CMK (cell line): ENCODE measurements around the gene RANBP17.
"Not testable (repeated sequence)": the region's sequence is repeated elsewhere in the genome, so short reads cannot be mapped to it uniquely, and the experiment has no call there.

ENCODE experiments used
- DNase-seq: peaks from one replicate; pipeline ENCODE4 v3.0.0-alpha.2; 2010; ENCODE audit warnings: low read depth

RANBP17 gene

GRCh38 chr5:171249460-171249859 lies 387.6 kb downstream of the RANBP17 start:
- no peak for DNase-seq

GRCh38 chr5:171250738-171251137 lies 388.9 kb downstream of the RANBP17 start:
- DNase-seq = no peak

DNA sequence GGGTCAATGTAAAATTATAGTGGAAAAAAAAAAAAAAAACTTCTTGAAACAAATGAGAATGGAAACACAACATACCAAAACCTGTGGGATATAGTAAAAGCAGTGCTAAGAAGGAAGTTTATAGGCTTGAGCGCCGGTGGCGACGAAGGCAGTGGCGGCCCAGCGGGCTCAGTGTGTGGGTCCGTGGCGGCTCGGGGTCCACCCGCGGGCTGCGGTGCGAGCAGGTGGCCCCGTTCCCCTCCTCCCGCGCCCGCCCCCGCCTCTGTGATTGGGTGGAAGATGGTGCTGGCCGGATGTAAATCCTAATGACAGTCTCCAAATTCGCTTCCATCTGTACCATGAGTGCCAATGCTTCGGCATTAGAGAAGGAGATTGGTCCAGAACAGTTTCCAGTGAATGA lies 389.7 kb downstream of the RANBP17 start:
- no peak for DNase-seq

DNA sequence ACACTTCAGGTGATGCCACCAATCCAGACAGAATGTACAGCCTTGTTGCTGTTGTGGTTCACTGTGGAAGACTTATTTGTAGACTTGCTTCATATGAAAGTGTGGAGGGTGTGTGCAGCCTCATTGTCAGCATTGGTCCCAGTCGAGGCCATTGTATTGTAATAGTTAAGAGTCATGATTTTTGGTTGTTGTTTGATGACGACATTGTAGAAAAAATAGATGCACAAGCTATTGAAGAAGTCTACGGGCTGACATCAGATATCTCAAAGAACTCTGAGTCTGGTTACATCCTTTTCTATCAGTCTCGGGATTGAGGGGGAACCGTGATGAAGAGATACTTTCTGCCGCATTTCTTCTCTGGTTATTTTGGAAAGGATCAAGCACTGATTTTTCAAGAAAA lies 390.9 kb downstream of the RANBP17 start:
- DNase-seq = no peak

DNA sequence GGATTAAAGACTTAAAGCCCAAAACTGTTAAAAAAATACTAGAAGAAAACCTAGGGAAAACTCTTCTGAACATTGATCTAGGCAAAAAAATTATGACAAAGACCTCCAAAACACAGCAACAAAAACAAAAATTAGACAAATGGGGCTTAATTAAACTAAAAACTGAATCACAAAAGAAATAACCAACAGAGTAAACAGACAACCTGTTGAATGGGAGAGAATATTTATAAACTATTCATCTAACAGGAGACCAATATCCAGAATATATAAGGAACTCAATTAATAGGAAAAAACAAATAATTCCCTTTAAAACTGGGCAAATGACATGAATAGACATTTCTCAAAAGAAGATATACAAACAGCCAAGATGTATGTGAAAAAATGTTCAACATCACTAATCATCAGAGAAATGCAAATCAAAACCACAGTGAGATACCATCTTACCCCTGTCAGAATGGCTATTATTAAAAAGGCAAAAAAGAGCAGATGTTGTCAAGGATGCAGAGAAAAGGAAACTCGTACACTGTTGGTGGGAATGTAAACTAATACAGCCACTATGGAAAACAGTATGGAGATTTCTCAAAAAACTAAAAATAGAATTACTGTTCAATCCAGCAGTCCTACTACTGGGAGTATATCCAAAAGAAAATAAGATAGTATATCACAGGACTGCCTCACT lies 397.1 kb downstream of the RANBP17 start:
- DNase-seq = no peak

DNA sequence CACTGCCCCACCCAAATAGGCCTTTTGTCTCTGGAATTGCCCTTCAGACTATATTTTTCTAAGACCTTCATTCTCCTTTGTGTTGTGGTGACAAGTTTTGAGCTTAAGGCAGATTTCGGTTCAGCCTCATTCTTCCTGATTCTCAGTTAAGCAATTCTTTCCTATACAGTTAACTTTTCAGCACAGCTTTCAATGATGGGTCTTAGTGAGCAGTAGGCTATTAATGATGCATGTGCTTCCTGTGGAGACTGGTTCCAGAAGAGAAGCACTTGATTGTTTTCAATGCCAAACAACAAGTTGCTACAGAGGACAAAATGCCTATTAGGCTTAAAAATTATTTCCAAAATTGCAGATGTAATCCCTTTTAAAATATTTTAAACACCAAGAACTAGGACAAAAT lies 399.5 kb downstream of the RANBP17 start:
- DNase-seq = no peak

DNA sequence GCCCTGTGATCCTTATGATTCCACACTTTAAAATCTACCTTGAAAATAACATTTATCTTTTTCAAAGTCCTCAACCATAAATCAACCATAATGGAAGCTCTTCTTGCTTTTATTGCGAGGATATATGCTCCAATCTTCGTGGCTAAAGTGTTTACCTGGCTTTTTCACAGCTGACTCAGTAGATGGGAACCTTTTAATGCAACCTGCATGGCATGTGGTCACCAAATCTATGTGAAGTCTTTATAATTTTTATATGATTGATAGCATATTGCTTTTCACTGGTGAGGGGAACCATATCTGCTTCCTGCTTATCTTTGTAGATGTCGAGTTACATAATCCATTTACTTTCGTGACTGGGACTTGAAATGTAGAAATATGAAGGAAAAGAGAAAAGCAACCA lies 400.1 kb downstream of the RANBP17 start:
- DNase-seq = no peak

- no peak for DNase-seq
Measured at GRCh38 chr5:171263181-171263580, 401.4 kb downstream of the RANBP17 start.

DNA sequence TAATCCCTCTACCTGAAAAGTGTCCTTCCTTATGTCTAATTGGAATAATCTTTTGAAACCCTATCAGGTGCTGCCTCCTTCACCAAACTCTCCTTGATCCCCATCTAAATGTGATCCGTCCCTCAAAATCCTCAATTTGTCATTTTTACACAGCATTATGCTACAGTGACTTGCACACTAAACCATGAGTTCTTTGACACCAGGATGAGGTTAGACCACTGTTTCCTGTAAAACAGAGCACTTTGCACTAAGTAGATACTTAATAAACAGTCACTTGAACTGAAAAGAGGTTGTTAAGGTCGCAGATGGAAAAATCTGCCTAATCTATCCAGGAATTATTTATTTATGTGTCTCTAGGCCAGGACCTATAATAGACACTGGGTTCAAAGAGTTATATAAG lies 403.0 kb downstream of the RANBP17 start:
- DNase-seq = no peak

- DNase-seq = no peak
Measured at GRCh38 chr5:171268700-171269620, 407.1 kb downstream of the RANBP17 start.

GRCh38 chr5:171269717-171270116 lies 407.9 kb downstream of the RANBP17 start:
- no peak for DNase-seq

DNA sequence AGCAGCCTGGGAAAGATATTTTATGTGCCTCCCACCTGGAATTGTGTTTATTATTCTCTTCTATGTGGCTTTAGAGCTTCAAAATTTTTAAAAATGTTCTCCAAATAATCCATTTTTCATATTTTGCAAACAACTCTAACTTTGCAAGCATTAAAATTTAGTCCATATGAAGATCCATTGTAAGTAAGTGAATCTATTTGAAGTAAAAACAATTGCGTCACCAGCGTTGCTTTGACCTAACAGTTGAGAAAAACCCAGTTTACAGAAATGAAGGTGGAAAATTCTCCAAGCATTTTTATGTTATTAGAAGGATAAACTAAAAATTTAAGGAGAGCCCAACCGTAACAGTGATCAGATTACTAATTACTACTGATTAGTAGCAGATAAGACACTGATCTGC lies 408.3 kb downstream of the RANBP17 start:
- DNase-seq = no peak

- no peak for DNase-seq
Measured at GRCh38 chr5:171271798-171272197, 410.0 kb downstream of the RANBP17 start.

DNA sequence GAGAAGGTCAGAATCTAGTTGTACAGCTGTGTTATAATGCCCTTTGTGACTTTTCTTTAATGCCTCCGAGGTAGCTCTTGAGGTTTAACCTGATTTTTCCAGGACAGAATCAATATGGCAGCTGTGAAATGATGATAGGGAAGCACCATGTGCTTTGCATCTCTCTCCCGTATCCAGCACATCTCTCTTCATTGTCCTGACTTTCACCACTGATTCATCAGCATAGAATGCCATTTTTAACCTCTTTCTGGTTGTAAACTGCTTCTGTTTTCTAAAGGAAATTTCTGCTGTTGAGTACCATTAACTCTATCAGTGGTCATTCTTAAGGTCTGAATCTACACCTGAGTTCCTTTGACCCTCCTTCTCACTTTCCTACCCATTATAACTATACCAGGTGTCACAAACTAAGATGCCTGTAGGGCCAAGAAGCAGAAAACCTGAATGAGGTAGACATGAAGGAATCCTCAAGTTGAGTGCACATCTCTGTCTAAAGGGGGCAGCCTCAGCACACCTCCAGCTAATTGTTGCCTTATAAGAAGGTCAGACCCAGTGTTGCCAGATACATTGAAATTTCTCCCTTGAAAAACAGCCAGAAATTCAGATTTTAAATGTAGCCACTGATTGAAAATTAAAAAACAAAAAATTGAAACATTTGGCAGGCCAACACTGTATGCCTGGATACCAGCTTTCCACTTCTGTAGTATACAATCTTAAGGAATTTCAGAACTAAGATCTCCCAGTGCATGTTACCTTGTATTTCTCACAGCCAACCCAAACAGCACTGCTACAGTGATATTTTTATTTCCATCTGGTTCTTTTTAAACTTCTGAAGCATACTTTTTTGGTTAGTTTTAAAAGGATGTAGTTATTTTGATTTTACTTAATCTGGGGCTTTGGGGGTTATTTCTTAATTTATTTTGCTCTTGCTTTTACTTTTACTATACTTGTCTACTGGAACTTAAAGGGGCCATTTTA lies 411.5 kb downstream of the RANBP17 start:
- no peak for DNase-seq

DNA sequence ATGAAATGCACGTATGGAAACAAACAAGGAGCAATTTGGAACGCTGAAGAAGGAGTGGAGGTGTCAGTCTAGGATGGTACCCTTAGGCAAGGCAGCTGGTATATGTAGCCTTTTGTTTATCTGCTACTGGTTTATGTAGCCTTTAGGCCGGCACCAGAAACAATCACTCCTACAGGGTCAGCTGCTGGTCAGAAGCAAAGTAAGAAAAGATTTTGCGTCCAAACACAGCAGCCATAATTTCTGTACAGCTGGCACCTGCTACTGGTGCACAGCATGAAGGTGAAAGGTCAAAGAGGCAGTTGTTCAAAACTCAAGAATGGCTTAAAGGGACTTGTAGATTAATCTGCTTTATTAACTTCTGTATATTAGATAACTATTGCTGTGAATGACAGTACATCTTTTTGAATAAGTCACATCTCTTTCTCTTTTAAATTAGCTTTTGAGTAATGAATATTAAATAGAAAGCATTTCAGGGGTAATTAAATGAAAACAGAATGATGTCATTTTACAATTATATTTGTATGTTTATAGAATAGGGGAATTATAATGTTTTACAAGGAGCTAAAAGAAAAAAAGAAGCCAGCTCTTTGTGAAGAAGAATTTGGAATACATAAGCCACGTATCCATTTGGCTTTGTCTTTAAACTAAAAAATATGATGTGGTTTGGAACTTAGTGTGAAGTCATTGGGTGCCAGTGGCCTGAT lies 414.2 kb downstream of the RANBP17 start:
- DNase-seq = no peak

- no peak for DNase-seq
Measured at GRCh38 chr5:171283753-171284152, 421.9 kb downstream of the RANBP17 start.

- no peak for DNase-seq
Measured at GRCh38 chr5:171285465-171285864, 423.6 kb downstream of the RANBP17 start.

DNA sequence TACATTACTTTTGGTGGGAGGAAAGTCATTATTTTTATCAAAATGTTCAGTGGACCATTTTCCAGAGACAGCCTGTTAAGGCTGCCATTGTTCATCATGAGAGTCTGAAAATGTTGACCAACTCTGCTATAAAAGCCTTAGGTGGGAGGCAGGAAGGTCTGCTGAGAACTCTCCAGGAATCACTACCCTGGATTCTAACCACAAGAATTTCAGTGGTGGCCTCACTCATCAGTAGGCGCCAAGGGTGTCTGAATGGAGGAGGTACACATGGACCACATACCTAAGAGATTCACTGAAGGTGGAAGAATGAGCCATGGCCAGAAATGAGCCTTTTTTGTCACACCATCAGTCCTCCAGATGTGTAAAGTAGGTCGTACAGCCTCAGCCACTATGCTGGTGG lies 426.2 kb downstream of the RANBP17 start:
- no peak for DNase-seq

- no peak for DNase-seq
Measured at GRCh38 chr5:171291371-171291770, 429.6 kb downstream of the RANBP17 start.

- DNase-seq = no peak
Measured at GRCh38 chr5:171295299-171295698, 433.5 kb downstream of the RANBP17 start.

GRCh38 chr5:171295801-171296200 lies 434.0 kb downstream of the RANBP17 start:
- no peak for DNase-seq

DNA sequence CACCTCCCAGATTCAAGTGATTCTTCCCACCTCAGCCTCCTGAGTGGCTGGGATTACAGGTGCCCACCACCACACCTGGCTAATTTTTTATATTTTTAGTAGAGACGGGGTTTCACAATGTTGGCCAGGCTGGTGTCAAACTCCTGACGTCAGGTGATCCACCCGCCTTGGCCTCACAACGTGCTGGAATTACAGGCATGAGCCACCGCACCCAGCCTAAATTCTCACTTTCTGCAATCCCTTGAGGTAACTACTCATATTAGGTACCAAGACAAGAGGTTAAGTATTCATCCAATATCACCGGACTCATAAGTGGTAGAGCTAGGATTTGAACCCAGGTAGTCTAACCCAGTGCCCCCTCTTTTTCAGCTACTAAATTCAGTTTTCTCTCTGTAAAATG lies 436.1 kb downstream of the RANBP17 start:
- DNase-seq = not testable (repeated sequence)
